K562 (cell line): ENCODE measurements around the gene UBE2A. TPM values are rescaled to one million over a fixed set of nuclear protein-coding genes. Genes with fewer than 3 reads are reported as not detected.

Experiments
- ATAC-seq: fragments of 200-7000 bp; cut with Tn5 transposase; 3 replicates; pipeline ENCODE4 v1.9.1; 2020; ENCODE audit warnings: moderate library complexity
- BruUV-seq: library from RNA; stranded (reverse); fragments of 400-500 nt; replicated peaks from 2 replicates; lab custom pipeline; 2021; lab: Mats Ljungman, UMichigan
- CTCF ChIA-PET: fragments of 300-600 bp; formaldehyde crosslinking; extraction: SDS; loops from one replicate; lab custom pipeline; 2021; ENCODE audit warnings: low intra/inter-chr PET ratio; lab: Yijun Ruan, JAX
- POLR2A ChIA-PET: fragments of 300-600, 350-650 bp; sonication (Branson Sonifier 250); formaldehyde crosslinking; extraction: SDS; loops from one replicate; lab custom pipeline; 2021; ENCODE audit warnings: antibody characterized with exemption, inconsistent platforms; lab: Yijun Ruan, JAX
- DNase-seq, 4 experiments: peaks; one replicate each; pipeline versions ENCODE4 v3.0.0 to v3.0.0-alpha.2; 2011 to 2018; ENCODE audit warnings: low spot score in 3 of 4, mixed read lengths in 3 of 4; ENCODE audit errors: extremely low read depth in 1 of 4
- FAIRE-seq: peaks from 2 replicates; lab custom pipeline; 2011; peaks lifted over from hg19 to GRCh38; lab: Jason Lieb, UNC
- H2AFZ ChIP-seq: 2 replicates; pipeline ENCODE4 v1.6.0; 2011; ENCODE audit warnings: low read depth, low read length, control low read depth, inconsistent platforms
- H3K27ac ChIP-seq: fragments of 200-600 bp; 3 replicates; pipeline ENCODE4 v1.8.0; 2011; ENCODE audit warnings: low read depth, mild to moderate bottlenecking, control low read depth, inconsistent platforms, low read length, moderate library complexity, mixed read lengths; ENCODE audit errors: extremely low read depth
- H3K27me3 ChIP-seq, 2 experiments: fragments of 300-600 bp in 1 of 2; 2 replicates in 1 of 2; 3 replicates in 1 of 2; pipeline versions ENCODE4 v1.6.0 to v1.8.0; 2011; ENCODE audit warnings: inconsistent platforms in 2 of 2, low read length in 2 of 2, mild to moderate bottlenecking in 1 of 2, mixed read lengths in 1 of 2, moderate library complexity in 1 of 2; ENCODE audit not compliant: control insufficient read depth in 2 of 2, insufficient read depth in 2 of 2
- H3K36me3 ChIP-seq: fragments of 300-600 bp; 3 replicates; pipeline ENCODE4 v1.8.0; 2011; ENCODE audit warnings: mild to moderate bottlenecking, low read length, inconsistent platforms; ENCODE audit not compliant: control insufficient read depth, insufficient read depth
- H3K4me1 ChIP-seq, 2 experiments: fragments of 200-600 bp in 1 of 2; replicated peaks in 1 of 2; 2 replicates in 1 of 2; 3 replicates in 1 of 2; pipeline versions ENCODE4 v1.5.1 to v1.8.0; 2011; ENCODE audit warnings: inconsistent platforms in 2 of 2, low read length in 2 of 2, mild to moderate bottlenecking in 1 of 2, mixed read lengths in 1 of 2, moderate library complexity in 1 of 2; ENCODE audit not compliant: control insufficient read depth in 2 of 2, insufficient read depth in 2 of 2
- H3K4me2 ChIP-seq: 2 replicates; pipeline ENCODE4 v1.6.1; 2011; ENCODE audit warnings: low read length, control low read depth, inconsistent platforms, mixed read lengths; ENCODE audit not compliant: insufficient read depth
- H3K4me3 ChIP-seq: fragments of 200-600 bp; sonication (generic), shearing (Covaris generic); 2 replicates; pipeline ENCODE4 v1.5.1; 2016; ENCODE audit warnings: control low read depth, inconsistent platforms
- H3K79me2 ChIP-seq: fragments of 200-600 bp; 3 replicates; pipeline ENCODE4 v1.8.0; 2011; ENCODE audit warnings: low read length, inconsistent platforms; ENCODE audit not compliant: control insufficient read depth, insufficient read depth
- H3K9ac ChIP-seq, 2 experiments: 2 replicates each; pipeline versions ENCODE4 v1.6.0 to v1.6.1; 2011; ENCODE audit warnings: low read depth in 2 of 2, low read length in 2 of 2, control low read depth in 1 of 2, inconsistent platforms in 1 of 2, mild to moderate bottlenecking in 1 of 2, mixed read lengths in 1 of 2; ENCODE audit not compliant: insufficient read depth in 1 of 2
- H3K9me1 ChIP-seq: one replicate; pipeline ENCODE4 v1.6.0; 2011; ENCODE audit warnings: inconsistent platforms, mild to moderate bottlenecking, low read length, moderate library complexity; ENCODE audit not compliant: control insufficient read depth, insufficient read depth
- H3K9me3 ChIP-seq: replicated peaks from 2 replicates; pipeline ENCODE4 v1.5.1; 2011; ENCODE audit warnings: low read depth, low read length, inconsistent platforms; ENCODE audit not compliant: control insufficient read depth, insufficient read depth
- H4K20me1 ChIP-seq: replicated peaks from 2 replicates; pipeline ENCODE4 v1.6.1; 2011; ENCODE audit warnings: low read length, inconsistent platforms, mixed read lengths; ENCODE audit not compliant: control insufficient read depth, insufficient read depth
- GTF2B ChIP-seq: IDR thresholded peaks from 2 replicates; pipeline ENCODE4 v1.6.1; 2011; ENCODE audit not compliant: insufficient read length; ENCODE audit errors: extremely low read depth
- HINFP ChIP-seq: fragments of 450-650 bp; conservative IDR thresholded peaks from 2 replicates; pipeline ENCODE4 v1.6.1; 2016; ENCODE audit warnings: missing genetic modification characterization, low read depth, mild to moderate bottlenecking, control low read depth, missing compliant biosample characterization
- KDM2B ChIP-seq: fragments of 250-450 bp; sonication (Bioruptor Pico); IDR thresholded peaks from 2 replicates; pipeline ENCODE4 v1.8.0; 2021; ENCODE audit warnings: mild to moderate bottlenecking, moderate library complexity
- MEIS2 ChIP-seq: fragments of 450-650 bp; IDR thresholded peaks from 2 replicates; pipeline ENCODE4 v1.6.1; 2014; ENCODE audit warnings: mild to moderate bottlenecking; ENCODE audit not compliant: partially characterized antibody
- MTA3 ChIP-seq: fragments of 450-650 bp; formaldehyde crosslinking; IDR thresholded peaks from 2 replicates; pipeline ENCODE4 v1.6.1; 2017; ENCODE audit warnings: mild to moderate bottlenecking, borderline replicate concordance
- PPARD ChIP-seq: fragments of 250-450 bp; sonication (Bioruptor Pico); IDR thresholded peaks from 2 replicates; pipeline ENCODE4 v1.8.0; 2022; ENCODE audit warnings: inconsistent platforms, mild to moderate bottlenecking, moderate library complexity
- RBM39 ChIP-seq: fragments of 200-400 bp; formaldehyde crosslinking; optimal IDR thresholded peaks from 2 replicates; pipeline ENCODE3; 2018; ENCODE audit warnings: low read depth, low read length
- SMC3 ChIP-seq: conservative IDR thresholded peaks from 2 replicates; pipeline ENCODE4 v1.6.1; 2011; ENCODE audit warnings: low read depth, low read length, improper control_type of control experiment; ENCODE audit not compliant: insufficient read depth
- TSC22D4 ChIP-seq: fragments of 450-650 bp; IDR thresholded peaks from 2 replicates; pipeline ENCODE4 v1.6.1; 2016; ENCODE audit warnings: missing genetic modification characterization, missing biosample characterization, control low read depth
- VEZF1 ChIP-seq: fragments of 200-800 bp; sonication (Bioruptor generic); IDR thresholded peaks from 2 replicates; pipeline ENCODE4 v1.6.1; 2017; ENCODE audit warnings: missing genetic modification characterization, missing compliant biosample characterization
- ZBTB2 ChIP-seq: fragments of 450-650 bp; IDR thresholded peaks from 2 replicates; pipeline ENCODE4 v1.6.1; 2016; ENCODE audit warnings: antibody characterized with exemption
- ZNF639 ChIP-seq, 2 experiments: fragments of 200-800 bp in 1 of 2; sonication (Bioruptor generic) in 1 of 2; sonication (generic) in 1 of 2; formaldehyde crosslinking in 1 of 2; IDR thresholded peaks in 1 of 2; conservative IDR thresholded peaks in 1 of 2; 2 replicates each; pipeline versions ENCODE4 v1.5.0 to v1.6.1; 2016 to 2020; ENCODE audit warnings: missing compliant biosample characterization in 1 of 2, missing genetic modification characterization in 1 of 2, missing genetic modification reagents in 1 of 2
- ZSCAN29 ChIP-seq: fragments of 450-650 bp; IDR thresholded peaks from 2 replicates; pipeline ENCODE4 v1.6.1; 2017
- WGBS: fragments of 100-300 bp; shearing (Covaris generic); methylation state at CpG from one replicate; pipeline ENCODE4 v1.1.6; 2016; ENCODE audit warnings: low coverage, mixed read lengths; ENCODE audit not compliant: insufficient coverage; ENCODE audit errors: missing lambda C conversion rate; 5-methylcytosine and 5-hydroxymethylcytosine counted together
- in situ Hi-C: fragments of 300-500 bp; cut with MboI; formaldehyde crosslinking; loops from 4 replicates; pipeline ENCODE4 v1.15.0; 2018; ENCODE audit warnings: inconsistent platforms, mixed read lengths
- intact Hi-C: fragments of 100-400 bp; cut with micrococcal nuclease; formaldehyde crosslinking; loops from 2 replicates; pipeline ENCODE4 v1.14.2; 2022
- polyA plus RNA-seq, 8 experiments: library from polyadenylated mRNA; depleted of rRNA in 4 of 8; stranded (reverse) in 5 of 8; unstranded in 3 of 8; fragments of >200 nt; fragmentation: Nextera tagmentation in 2 of 8; fragmentation: Illumina TruSeq in 1 of 8; extraction: Ambion mirVana in 2 of 8; extraction: Trizol in 1 of 8; gene quantifications; 2 replicates each; pipeline versions ENCODE4 v1.2.1 to v1.2.3, GENCODE V29; 2011 to 2014; ENCODE audit warnings: inconsistent platforms in 1 of 8, missing spikeins in 1 of 8
- total RNA-seq, 7 experiments: library from RNA; depleted of rRNA in 6 of 7; stranded (reverse); fragments of >200 nt in 6 of 7; fragmentation: Illumina TruSeq in 2 of 7; extraction: Trizol in 2 of 7; gene quantifications; 2 replicates each; pipeline versions ENCODE4 v1.2.1 to v1.2.3, GENCODE V29; 2011 to 2021; ENCODE audit warnings: low replicate concordance in 1 of 7

UBE2A gene
- total and polyA plus RNA-seq, 9 of the 15 experiments (the other 6 are each of a cell fraction or from before 2014, with no cell fraction given) = 21.6 to 87.6 (median 47.8) TPM

- BruUV-seq = TSS peak; percentile 84
- FAIRE-seq = peak; percentile 89
- POLR2A ChIA-PET = interaction anchor here (0.7 to 1.3 kb wide), 4 partner anchors 8 to 23 kb away, joined by 3 to 4 read pairs (median 4); no protein-coding TSS in a partner anchor
- TF ChIP-seq ZBTB2 (peak; percentile 87), PPARD (CRISPR knock-in tag) (no peak), HINFP (tag) (no peak), ZNF639 (CRISPR knock-in tag; conservative IDR thresholded peaks at IDR 0.05 in 1 of 2, IDR thresholded peaks at IDR 0.05 in 1 of 2) (no peak), SMC3 (no peak), ZSCAN29 (no peak), KDM2B (CRISPR knock-in tag) (no peak), TSC22D4 (no peak), MEIS2 (peak; percentile 79), GTF2B (no peak), MTA3 (peak; percentile 28; the same call in 1 of the 2 replicates), VEZF1 (CRISPR knock-in tag) (peak; percentile 46; the same call in 1 of the 2 replicates), RBM39 (no peak)
Observed at GRCh38 chrX:119606280-119607017, 32.1 kb downstream of the UBE2A start, which contains the start of gene NKRF. TSS of gene NKRF (minus strand) at chrX:119606424.

More at GRCh38 chrX:119606280-119607017, 32.1 kb downstream of the UBE2A start, which contains the start of gene NKRF:
- H3K27me3 ChIP-seq = no peaks in the 10 kb centered on the region
- H3K9me3 ChIP-seq = no peaks in the 10 kb centered on the region
- in situ Hi-C loops (no loop called here), intact Hi-C loops (loop anchor here (5.0 to 10.0 kb wide), 2 partner anchors 86 to 92 kb away; partner anchors contain the start of gene SEPTIN6)
- peak; percentile 83 to 96 (median 86) for DNase-seq
- peak within 1 kb of the TSS; percentile 92 to 100 for H3K9ac ChIP-seq
- ATAC-seq = peak; percentile 92
- H2AFZ ChIP-seq = peak within 1 kb of the TSS; percentile 99
- peaks cover 20% of the 10 kb centered on the region for H4K20me1 ChIP-seq
- peak within 1 kb of the TSS; percentile 84 for H3K4me3 ChIP-seq
- H3K4me2 ChIP-seq = peak within 1 kb of the TSS; percentile 88
- H3K36me3 ChIP-seq = peaks cover 29% of the 10 kb centered on the region
- H3K4me1 ChIP-seq = peaks cover 7 to 12% of the 10 kb centered on the region in 2 experiments; a peak in 4 of 5 replicates
- CTCF ChIA-PET = interaction anchor here (1.3 kb wide), 1 partner anchor 123 kb away, joined by 6 read pairs; no protein-coding TSS in a partner anchor
- peak within 1 kb of the TSS; percentile 95 for H3K27ac ChIP-seq
- no peaks in the 10 kb centered on the region for H3K9me1 ChIP-seq
- peaks cover 51% of the 10 kb centered on the region for H3K79me2 ChIP-seq
- WGBS = 3% methylated on average over 40 of the region's 46 CpGs
